ENCODE data around the gene CREM. TPM values are rescaled to one million over a fixed set of nuclear protein-coding genes. Genes with fewer than 3 reads are reported as not detected.
A peak's percentile ranks its signal among the peaks of the same experiment; 100 is the strongest.

Gene CREM
- total and polyA plus RNA-seq, 5 experiments from 2014 or later, result 16.4 to 29.6 (median 20.4) TPM

Small RNA genes within 50 kb of the gene (microRNA-seq; reads per million reads assigned to microRNA genes)
- 12.3 reads per million, percentile 31 among the genes with 10 or more reads in this experiment for gene MIR3611 (ENCODE audit: borderline microRNAs expressed)

Other genes starting within 250 kb of the CREM start
- 10 to 100 TPM; 37.3 to 37.6 TPM for gene CUL2, start 36.5 kb upstream of the CREM start, total RNA-seq
- gene CUL2, start 36.5 kb upstream of the CREM start, polyA plus RNA-seq, result 10 to 100 TPM; 21.9 to 25.8 (median 22.5) TPM
- 10 to 100 TPM; 72.6 to 78.6 TPM for gene CCNY, start 209.7 kb downstream of the CREM start, total RNA-seq
- 10 to 100 TPM; 11.0 to 25.5 (median 24.0) TPM for gene CCNY, start 209.7 kb downstream of the CREM start, polyA plus RNA-seq

All from naive thymus-derived CD8-positive, alpha-beta T cell (primary cell).